HCT116 (cell line): Measurements from ENCODE around the gene ZNF581. TPM values are rescaled to one million over a fixed set of nuclear protein-coding genes. Genes with fewer than 3 reads are reported as not detected.

Source experiments
- ATAC-seq: fragments of 200-7000 bp; cut with Tn5 transposase; 2 replicates; pipeline ENCODE4 v1.9.1; 2020; ENCODE audit warnings: mild to moderate bottlenecking, moderate library complexity
- BruUV-seq: library from RNA; stranded (reverse); fragments of 400-500 nt; replicated peaks from 2 replicates; lab custom pipeline; 2021; lab: Mats Ljungman, UMichigan
- CTCF ChIA-PET: fragments of 300-600 bp; sonication (Branson Sonifier 250); formaldehyde crosslinking; loops from one replicate; lab custom pipeline; 2021; ENCODE audit warnings: antibody characterized with exemption; lab: Charles Lee
- POLR2A ChIA-PET: fragments of 300-600, 350-600 bp; sonication (Branson Sonifier 250); formaldehyde crosslinking; loops from one replicate; lab custom pipeline; 2021; ENCODE audit warnings: antibody characterized with exemption; lab: Charles Lee
- RAD21 ChIA-PET, 2 experiments: fragments of 300-600 bp; sonication (Branson Sonifier 250); formaldehyde crosslinking; loops; one replicate each; lab custom pipeline; 2023; ENCODE audit warnings: low total read pairs in 2 of 2; ENCODE audit not compliant: uncharacterized antibody in 2 of 2, unreplicated experiment in 2 of 2, low non-redundant PET in 1 of 2; lab: Charles Lee
- DNase-seq: peaks from one replicate; pipeline ENCODE4 v3.0.0-alpha.2; 2010; ENCODE audit warnings: low read depth, low spot score
- H2AFZ ChIP-seq: fragments of 200-600 bp; shearing (Covaris generic), sonication (generic); 2 replicates; pipeline ENCODE4 v1.6.1; 2017; ENCODE audit warnings: low read depth, mixed run types, mixed read lengths, antibody characterized with exemption, low read length; ENCODE audit not compliant: poor library complexity, severe bottlenecking
- H3K27ac ChIP-seq: 2 replicates; pipeline ENCODE4 v1.5.1; 2012; ENCODE audit warnings: low read depth, low read length
- H3K27me3 ChIP-seq: fragments of 200-600 bp; sonication (generic); 2 replicates; pipeline ENCODE4 v1.6.1; 2016; ENCODE audit warnings: mixed run types, low read length, mixed read lengths; ENCODE audit not compliant: insufficient read depth
- H3K36me3 ChIP-seq, 2 experiments: fragments of 200-500 bp in 1 of 2; fragments of 200-600 bp in 1 of 2; sonication (Bioruptor generic) in 1 of 2; sonication (generic) in 1 of 2; 2 replicates each; pipeline versions ENCODE4 v1.5.1 to v1.6.1; 2014 to 2016; ENCODE audit warnings: low read length in 2 of 2, inconsistent platforms in 1 of 2, mixed read lengths in 1 of 2, mixed run types in 1 of 2; ENCODE audit not compliant: insufficient read depth in 2 of 2, control insufficient read depth in 1 of 2
- H3K4me1 ChIP-seq, 2 experiments: fragments of 200-600 bp in 1 of 2; sonication (generic) in 1 of 2; 2 replicates each; pipeline versions ENCODE4 v1.5.1 to v1.6.1; 2012 to 2017; ENCODE audit warnings: low read length in 2 of 2, inconsistent platforms in 1 of 2, mild to moderate bottlenecking in 1 of 2, mixed read lengths in 1 of 2, mixed run types in 1 of 2, moderate library complexity in 1 of 2; ENCODE audit not compliant: insufficient read depth in 2 of 2, control insufficient read depth in 1 of 2
- H3K4me2 ChIP-seq: fragments of 200-600 bp; sonication (generic); 2 replicates; pipeline ENCODE4 v1.6.1; 2017; ENCODE audit warnings: mixed run types, low read length, mixed read lengths
- H3K4me3 ChIP-seq, 2 experiments: fragments of 200-600 bp in 1 of 2; sonication (generic) in 1 of 2; replicated peaks in 1 of 2; 2 replicates each; pipeline ENCODE4 v1.5.1; 2011 to 2016; ENCODE audit warnings: low read length in 2 of 2, control low read depth in 1 of 2, low read depth in 1 of 2, mild to moderate bottlenecking in 1 of 2, mixed read lengths in 1 of 2, mixed run types in 1 of 2
- H3K79me2 ChIP-seq: fragments of 200-600 bp; sonication (generic); 2 replicates; pipeline ENCODE4 v1.6.1; 2017; ENCODE audit warnings: mild to moderate bottlenecking, mixed run types, low read length, moderate library complexity, mixed read lengths; ENCODE audit not compliant: insufficient read depth
- H3K9ac ChIP-seq: fragments of 200-600 bp; sonication (generic); 2 replicates; pipeline ENCODE4 v1.6.1; 2016; ENCODE audit warnings: low read length, mixed read lengths
- H3K9me2 ChIP-seq: fragments of 200-600 bp; sonication (generic), shearing (Covaris generic); 2 replicates; pipeline ENCODE4 v1.6.1; 2017; ENCODE audit warnings: mixed run types, mild to moderate bottlenecking, moderate library complexity; ENCODE audit not compliant: insufficient read depth
- H3K9me3 ChIP-seq, 2 experiments: fragments of 200-500 bp in 1 of 2; fragments of 200-600 bp in 1 of 2; sonication (Bioruptor generic) in 1 of 2; sonication (generic) in 1 of 2; 2 replicates each; pipeline ENCODE4 v1.6.1; 2014 to 2017; ENCODE audit warnings: low read length in 2 of 2, mixed read lengths in 2 of 2, inconsistent platforms in 1 of 2, low read depth in 1 of 2, mild to moderate bottlenecking in 1 of 2, mixed run types in 1 of 2, moderate library complexity in 1 of 2; ENCODE audit not compliant: control insufficient read depth in 1 of 2, insufficient read depth in 1 of 2
- H4K20me1 ChIP-seq: fragments of 200-600 bp; sonication (generic), shearing (Covaris generic); 2 replicates; pipeline ENCODE4 v1.6.1; 2017; ENCODE audit warnings: mixed run types, mild to moderate bottlenecking, moderate library complexity; ENCODE audit not compliant: insufficient read depth
- ATF3 ChIP-seq: IDR thresholded peaks from 2 replicates; pipeline ENCODE4 v1.6.1; 2012
- CBX3 ChIP-seq: IDR thresholded peaks from 2 replicates; pipeline ENCODE4 v1.6.1; 2012; ENCODE audit warnings: low read depth
- ELF1 ChIP-seq: IDR thresholded peaks from 2 replicates; pipeline ENCODE4 v1.6.1; 2012; ENCODE audit warnings: low read depth, borderline replicate concordance
- EZH2 ChIP-seq: fragments of 200-600 bp; sonication (generic); IDR thresholded peaks from 2 replicates; pipeline ENCODE4 v1.6.1; 2017; ENCODE audit warnings: antibody characterized with exemption, mixed run types
- EZH2phosphoT487 ChIP-seq: fragments of 200-600 bp; IDR thresholded peaks from 2 replicates; pipeline ENCODE4 v1.6.1; 2018; ENCODE audit warnings: antibody characterized with exemption, borderline replicate concordance
- FOSL1 ChIP-seq: IDR thresholded peaks from 2 replicates; pipeline ENCODE4 v1.6.1; 2012; ENCODE audit warnings: low read depth
- JUND ChIP-seq: IDR thresholded peaks from 2 replicates; pipeline ENCODE4 v1.6.1; 2012
- POLR2A ChIP-seq: IDR thresholded peaks from 2 replicates; pipeline ENCODE4 v1.7.0; 2011; ENCODE audit warnings: borderline replicate concordance; ENCODE audit not compliant: insufficient read depth, insufficient read length; ENCODE audit errors: extremely low read depth
- POLR2AphosphoS5 ChIP-seq: IDR thresholded peaks from 2 replicates; pipeline ENCODE4 v1.6.1; 2011; ENCODE audit warnings: mild to moderate bottlenecking, low read depth, low read length, moderate library complexity
- SIN3A ChIP-seq: IDR thresholded peaks from 2 replicates; pipeline ENCODE4 v1.6.1; 2012; ENCODE audit warnings: low read depth
- SP1 ChIP-seq: IDR thresholded peaks from 2 replicates; pipeline ENCODE4 v1.6.1; 2012; ENCODE audit warnings: low read depth
- TCF7L2 ChIP-seq: IDR thresholded peaks from 2 replicates; pipeline ENCODE4 v1.7.0; 2011; ENCODE audit warnings: borderline replicate concordance, inconsistent platforms; ENCODE audit not compliant: insufficient read depth, insufficient read length; ENCODE audit errors: extremely low read depth
- YY1 ChIP-seq: IDR thresholded peaks from 2 replicates; pipeline ENCODE4 v1.6.1; 2011; ENCODE audit warnings: low read length, low read depth, moderate library complexity, mild to moderate bottlenecking; ENCODE audit not compliant: insufficient replicate concordance; ENCODE audit errors: extremely low read depth
- ZBTB33 ChIP-seq: IDR thresholded peaks from 2 replicates; pipeline ENCODE4 v1.6.1; 2011; ENCODE audit warnings: mild to moderate bottlenecking, low read length, moderate library complexity; ENCODE audit not compliant: insufficient replicate concordance; ENCODE audit errors: extremely low read depth
- ZFX ChIP-seq: fragments of 450-650 bp; IDR thresholded peaks from 2 replicates; pipeline ENCODE4 v1.6.1; 2017
- ZNF274 ChIP-seq: fragments of 200-500 bp; sonication (Bioruptor generic); IDR thresholded peaks from 2 replicates; pipeline ENCODE4 v1.6.1; 2014; ENCODE audit warnings: mild to moderate bottlenecking, low read depth, low read length, inconsistent platforms
- intact Hi-C: fragments of 100-400 bp; cut with micrococcal nuclease; formaldehyde crosslinking; loops from 2 replicates; pipeline ENCODE4 v1.10.0; 2022
- total RNA-seq: library from RNA; stranded (reverse); gene quantifications from one replicate; pipeline ENCODE4 v1.2.1, GENCODE V29; 2021; ENCODE audit not compliant: unreplicated experiment

Gene ZNF581
- total RNA-seq, 1 experiment from 2014 or later: 44.4 TPM

GRCh38 chr19:55673465-55673864 lies 30.0 kb downstream of the ZNF581 start:
- Histone ChIP-seq H3K27me3 (no peaks in the 10 kb centered on the region), H3K4me2 (peak overlapping the region; percentile 10; the same call in 1 of the 2 replicates), H3K79me2 (peaks cover 92% of the 10 kb centered on the region), H3K4me3 (no peak overlapping the region), H3K4me1 (peaks cover 11 to 39% of the 10 kb centered on the region in 2 experiments), H3K27ac (0 out of 2 replicates have a peak overlapping the region, but pooled peaks have one; percentile 39), H3K9me2 (no peaks in the 10 kb centered on the region), H4K20me1 (0 out of 2 replicates have a peak, but pooled peaks cover 8% of the 10 kb centered on the region), H3K36me3 (peaks cover 19 to 41% of the 10 kb centered on the region in 2 experiments; a peak in 3 of 4 replicates), H2AFZ (no peak overlapping the region), H3K9me3 (no peaks in the 10 kb centered on the region), H3K9ac (no peak overlapping the region)
- RAD21 ChIA-PET: no interaction called here
- CTCF ChIA-PET: interaction anchor here (0.6 to 1.1 kb wide), 4 partner anchors 19 to 206 kb away, joined by 3 to 4 read pairs (median 3); partner anchors contain the start of gene U2AF2
- intact Hi-C loops: no loop called here
- POLR2A ChIA-PET: no interaction called here
- DNase-seq: no peak
- no peak for ATAC-seq
- TF ChIP-seq EZH2phosphoT487: no peak
- no peak for TF ChIP-seq ATF3
- TF ChIP-seq SIN3A: no peak
- TF ChIP-seq EZH2: no peak
- TF ChIP-seq SP1: no peak
- no peak for TF ChIP-seq JUND
- no peak for TF ChIP-seq FOSL1
- no peak for TF ChIP-seq POLR2A
- no peak for TF ChIP-seq ZNF274
- no peak for TF ChIP-seq YY1
- TF ChIP-seq POLR2AphosphoS5: no peak
- no peak for TF ChIP-seq ZBTB33
- no peak for TF ChIP-seq ZFX
- no peak for TF ChIP-seq TCF7L2
- TF ChIP-seq CBX3: no peak
- TF ChIP-seq ELF1: no peak
- BruUV-seq: no TSS peak
